Thyroid gland (tissue), 4 donors: ENCODE data around the gene HGD. TPM values are rescaled to one million over a fixed set of nuclear protein-coding genes. Genes with fewer than 3 reads are reported as not detected.
A peak's percentile ranks its signal among the peaks of the same experiment; 100 is the strongest.
"Not testable (repeated sequence)": the region's sequence is repeated elsewhere in the genome, so short reads cannot be mapped to it uniquely, and the experiment has no call there.

ENCODE experiments used
- DNase-seq, 2 donors: peaks; one replicate each; pipeline ENCODE4 v3.0.0-alpha.2; 2019
- H3K27ac ChIP-seq, 3 donors: fragments of 200-600 bp; sonication (generic); 1 replicate in 2 of 3; 2 replicates in 1 of 3; pipeline ENCODE4 v1.5.1; 2016 to 2019; ENCODE audit warnings: mild to moderate bottlenecking in 1 of 3, moderate library complexity in 1 of 3
- H3K27me3 ChIP-seq: fragments of 200-600 bp; sonication (generic); one replicate; pipeline ENCODE4 v1.5.1; 2019
- H3K36me3 ChIP-seq, 2 donors: fragments of 200-600 bp; sonication (generic); one replicate each; pipeline ENCODE4 v1.5.1; 2016 to 2019
- H3K4me1 ChIP-seq, 2 donors: fragments of 200-600 bp; sonication (generic); one replicate each; pipeline ENCODE4 v1.5.1; 2017 to 2019
- H3K4me3 ChIP-seq, 3 donors: fragments of 200-600 bp; sonication (generic); replicated peaks in 1 of 3; 1 replicate in 2 of 3; 2 replicates in 1 of 3; pipeline ENCODE4 v1.5.1; 2016; ENCODE audit warnings: mild to moderate bottlenecking in 1 of 3
- H3K9me3 ChIP-seq: fragments of 200-600 bp; sonication (generic); one replicate; pipeline ENCODE4 v1.5.1; 2017
- CTCF ChIP-seq, 6 experiments: fragments of 200-600 bp in 3 of 6; fragments of 450-650 bp in 3 of 6; sonication (generic) in 3 of 6; IDR thresholded peaks; one replicate each; pipeline ENCODE4 v1.5.1; 2016 to 2019; ENCODE audit warnings: antibody characterized with exemption in 6 of 6, mild to moderate bottlenecking in 2 of 6, inconsistent platforms in 1 of 6, moderate library complexity in 1 of 6
- POLR2A ChIP-seq, 2 donors: fragments of 450-650 bp; IDR thresholded peaks; one replicate each; pipeline ENCODE4 v1.6.1; 2017; ENCODE audit warnings: antibody characterized with exemption in 2 of 2, mild to moderate bottlenecking in 2 of 2, moderate library complexity in 1 of 2
- WGBS, 2 donors: methylation state at CpG; one replicate each; pipeline ENCODE4 v1.1.5; 2017; 5-methylcytosine and 5-hydroxymethylcytosine counted together
- intact Hi-C: fragments of 100-400 bp; cut with DNase I; formaldehyde crosslinking; loops from one replicate; pipeline ENCODE4 v1.15.1; 2023
- total RNA-seq, 4 donors: library from RNA; depleted of rRNA; stranded (reverse); fragments of >200 nt; gene quantifications; one replicate each; pipeline ENCODE4 v1.2.3, GENCODE V29; 2016

HGD gene
- 100 to 1,000 TPM in 1 of 4 donors, 10 to 100 TPM in 3; 36.8 to 136 (median 74.7) TPM for total RNA-seq

GRCh38 chr3:120682095-120682681, at the start of gene HGD:
TSS of gene HGD (minus strand) at chr3:120682239. CDS start at chr3:120682111, 128 bp downstream.
- peak within 1 kb of the TSS; percentile 78 to 91 (median 89) for H3K27ac ChIP-seq
- no peaks in the 10 kb centered on the region for H3K9me3 ChIP-seq
- H3K36me3 ChIP-seq = no peaks in the 10 kb centered on the region
- WGBS, 2 donors = 29 to 51% methylated on average over 5 of the region's 5 CpGs
- H3K4me3 ChIP-seq = peak within 1 kb of the TSS in 2 of 3 donors; percentile 6 to 20
- intact Hi-C loops = no loop called here
- TF ChIP-seq POLR2A (IDR thresholded peaks at IDR 0.05) (peak in 1 of 2 donors; percentile 79), CTCF (IDR thresholded peaks at IDR 0.05) (no peak)
- DNase-seq = peak; percentile 84 to 85
- H3K27me3 ChIP-seq = no peaks in the 10 kb centered on the region
- H3K4me1 ChIP-seq = peaks cover 37 to 40% of the 10 kb centered on the region in 2 donors

- H3K4me3 ChIP-seq = no peak overlapping the region
- H3K9me3 ChIP-seq = no peaks in the 10 kb centered on the region
- no peaks in the 10 kb centered on the region for H3K36me3 ChIP-seq
- no peak for TF ChIP-seq POLR2A (IDR thresholded peaks at IDR 0.05)
- TF ChIP-seq CTCF (IDR thresholded peaks at IDR 0.05) = no peak
- 81 to 91% methylated on average over 4 of the region's 4 CpGs for WGBS, 2 donors
- intact Hi-C loops = no loop called here
- H3K27ac ChIP-seq = no peak overlapping the region
- no peaks in the 10 kb centered on the region for H3K4me1 ChIP-seq
- DNase-seq = no peak
- no peaks in the 10 kb centered on the region for H3K27me3 ChIP-seq
Observed at GRCh38 chr3:120730576-120731542, 48.8 kb upstream of the HGD start.

GRCh38 chr3:120726791-120727190, 44.8 kb upstream of the HGD start:
- no peaks in the 10 kb centered on the region for H3K4me1 ChIP-seq
- no peaks in the 10 kb centered on the region for H3K9me3 ChIP-seq
- intact Hi-C loops = no loop called here
- H3K27me3 ChIP-seq = no peaks in the 10 kb centered on the region
- no peaks in the 10 kb centered on the region for H3K36me3 ChIP-seq
- WGBS, 2 donors = 93 to 98% methylated on average over 1 of the region's 1 CpG
- H3K27ac ChIP-seq = no peak overlapping the region
- DNase-seq = no peak
- TF ChIP-seq CTCF (IDR thresholded peaks at IDR 0.05) (no peak), POLR2A (IDR thresholded peaks at IDR 0.05) (no peak)
- no peak overlapping the region for H3K4me3 ChIP-seq

GRCh38 chr3:120719167-120719834, 37.3 kb upstream of the HGD start:
- H3K9me3 ChIP-seq, H3K27me3 ChIP-seq, H3K36me3 ChIP-seq, H3K4me1 ChIP-seq, H3K27ac ChIP-seq, H3K4me3 ChIP-seq, intact Hi-C loops: not testable (repeated sequence)
- 74 to 78% methylated on average over 19 of the region's 20 CpGs for WGBS, 2 donors
- DNase-seq = peak; percentile 55 to 59

GRCh38 chr3:120713262-120713661, 31.2 kb upstream of the HGD start:
- no peak for DNase-seq
- no peak overlapping the region for H3K27ac ChIP-seq
- H3K9me3 ChIP-seq = no peaks in the 10 kb centered on the region
- TF ChIP-seq POLR2A (IDR thresholded peaks at IDR 0.05) (no peak), CTCF (IDR thresholded peaks at IDR 0.05) (no peak)
- no peaks in the 10 kb centered on the region for H3K27me3 ChIP-seq
- intact Hi-C loops = no loop called here
- no peak overlapping the region for H3K4me3 ChIP-seq
- H3K36me3 ChIP-seq = no peaks in the 10 kb centered on the region
- H3K4me1 ChIP-seq = no peaks in the 10 kb centered on the region
